Activated CD4-positive, alpha-beta T cell treated with anti-CD3 and anti-CD28 coated beads, Interleukin-2, amount 50 U/mL, for 24 hours (primary cell): Measurements from ENCODE around the gene MVK.

Experiments used
- DNase-seq, 2 donors: peaks; one replicate each; pipeline ENCODE4 v3.0.0-alpha.2; 2020; ENCODE audit warnings: low read depth in 1 of 2, low spot score in 1 of 2

MVK gene

GRCh38 chr12:109573029-109573913 is at the start of gene MVK, which contains the start of gene MMAB:
Gene MVK, plus strand, starts transcription at chr12:109573794. Its CDS starts 1,029 bp downstream, at chr12:109574823.
Gene MMAB, minus strand, starts transcription at chr12:109573504. Its CDS starts 24 bp downstream, at chr12:109573480.
- peak; percentile 92 to 98 for DNase-seq

GRCh38 chr12:109524466-109525278 is 48.9 kb upstream of the MVK start:
- no peak for DNase-seq

DNA sequence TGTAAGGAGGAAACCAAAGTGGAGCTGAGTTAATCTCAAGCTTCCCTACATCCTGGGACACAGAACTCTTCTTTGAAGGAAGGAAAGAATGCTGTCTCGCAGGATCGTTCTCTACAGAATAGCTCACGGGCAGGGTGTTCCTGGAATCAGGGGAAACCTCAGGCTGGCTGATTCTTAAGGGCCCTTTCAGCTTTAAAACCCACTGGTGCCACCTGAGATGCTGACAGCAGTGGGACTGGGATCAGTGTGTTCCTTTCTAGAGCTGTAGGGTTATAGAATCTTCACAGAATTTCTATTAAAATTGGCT is 48.4 kb upstream of the MVK start:
- DNase-seq: no peak

DNA sequence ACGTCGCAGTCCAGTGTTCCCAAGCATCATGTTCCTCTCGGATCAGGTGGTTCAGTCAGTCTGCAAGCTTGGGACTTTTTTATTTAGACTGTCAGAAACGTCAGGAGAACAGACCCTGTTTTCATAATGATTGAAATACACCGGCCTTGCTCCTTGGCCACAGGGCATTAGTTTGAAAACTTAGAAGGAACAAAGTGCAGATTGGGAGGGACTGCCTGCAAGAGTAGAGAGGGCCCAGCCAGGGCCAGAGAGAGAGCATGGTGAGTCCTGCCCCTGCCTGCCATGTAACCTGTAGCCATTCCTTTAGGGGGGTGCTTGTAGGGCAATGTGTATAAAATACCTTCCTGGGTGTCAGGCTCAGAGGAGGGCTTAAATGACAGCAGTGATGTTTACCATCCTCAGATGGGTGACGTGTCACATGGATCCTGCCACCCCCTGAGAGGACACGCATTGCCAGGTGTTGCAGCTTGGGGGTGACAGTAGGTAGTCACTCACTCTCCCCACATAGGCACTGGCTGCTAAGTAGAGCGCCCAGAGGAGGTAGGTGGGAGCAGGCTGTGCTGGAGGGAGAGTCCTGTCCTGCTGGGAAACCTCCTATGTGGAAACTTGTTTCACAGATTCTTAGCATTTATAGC is 46.0 kb upstream of the MVK start:
- DNase-seq: no peak

- DNase-seq: no peak
Observed at GRCh38 chr12:109529691-109530640, 43.6 kb upstream of the MVK start.

GRCh38 chr12:109531411-109531810 is 42.2 kb upstream of the MVK start:
- no peak for DNase-seq

DNA sequence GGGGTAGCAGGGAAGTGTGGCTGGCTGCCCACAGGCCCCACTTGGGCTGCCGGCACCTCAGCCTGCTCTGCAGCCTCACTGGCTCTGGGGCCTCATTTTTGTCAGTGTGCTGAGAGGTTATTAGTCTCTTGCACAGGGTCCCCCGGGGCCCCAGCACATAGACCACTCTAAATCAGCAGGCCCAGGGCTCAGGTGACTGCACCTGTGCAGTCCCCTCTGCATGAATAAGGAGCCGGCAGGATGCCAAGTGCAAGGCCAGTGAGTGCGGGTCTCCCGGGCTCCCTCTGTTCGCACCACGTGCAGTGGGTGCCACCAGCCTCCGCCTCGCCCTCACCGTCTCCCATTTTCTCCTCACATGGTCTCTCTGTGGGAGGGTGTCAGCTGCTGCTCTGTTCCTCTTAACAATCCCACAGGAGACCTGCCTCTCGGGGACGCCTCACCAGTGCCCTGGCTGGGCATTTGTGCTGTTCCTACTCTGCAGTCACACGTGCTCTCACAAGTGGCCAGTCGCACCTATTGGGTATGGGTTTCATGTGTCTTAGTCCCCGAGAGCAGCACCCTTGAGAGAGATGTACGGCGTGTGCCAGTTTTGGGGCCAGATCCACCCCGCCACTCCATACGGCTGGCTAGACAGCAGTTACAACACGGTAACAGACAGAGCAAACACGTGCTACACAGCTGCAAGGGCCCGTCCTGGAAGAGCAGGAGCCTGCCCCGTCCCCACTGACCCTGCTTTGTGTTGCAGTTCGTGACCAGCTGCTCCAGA is 40.7 kb upstream of the MVK start:
- DNase-seq: no peak

- DNase-seq: no peak
Observed at GRCh38 chr12:109533487-109533740, 40.2 kb upstream of the MVK start.

- no peak for DNase-seq
Observed at GRCh38 chr12:109534456-109534855, 39.1 kb upstream of the MVK start.

- no peak for DNase-seq
Observed at GRCh38 chr12:109535231-109535862, 38.2 kb upstream of the MVK start.

- no peak for DNase-seq
Observed at GRCh38 chr12:109535863-109536250, 37.7 kb upstream of the MVK start.

DNA sequence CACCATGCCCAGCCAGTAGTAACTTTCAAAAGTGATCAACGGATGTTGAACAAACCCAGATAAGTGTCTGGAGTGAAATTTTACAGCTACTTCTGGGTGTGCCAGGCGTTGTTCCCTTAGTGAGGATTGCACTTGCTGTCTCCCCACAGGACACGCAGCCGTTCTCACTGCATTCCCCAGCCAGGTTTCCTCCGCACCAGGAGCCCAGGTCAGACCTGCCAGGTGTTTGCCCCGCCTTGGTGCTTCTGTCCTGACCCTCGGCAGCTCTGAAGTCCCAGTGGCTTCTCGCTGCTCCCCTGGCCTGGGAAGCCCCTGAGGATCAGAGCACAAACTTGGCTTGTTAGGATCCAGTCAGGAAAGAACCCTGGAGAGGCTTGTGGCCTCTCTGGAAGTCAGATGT is 36.5 kb upstream of the MVK start:
- no peak for DNase-seq

GRCh38 chr12:109538191-109538863 is 35.3 kb upstream of the MVK start:
- no peak for DNase-seq

- DNase-seq: no peak
Observed at GRCh38 chr12:109539508-109539907, 34.1 kb upstream of the MVK start.

DNA sequence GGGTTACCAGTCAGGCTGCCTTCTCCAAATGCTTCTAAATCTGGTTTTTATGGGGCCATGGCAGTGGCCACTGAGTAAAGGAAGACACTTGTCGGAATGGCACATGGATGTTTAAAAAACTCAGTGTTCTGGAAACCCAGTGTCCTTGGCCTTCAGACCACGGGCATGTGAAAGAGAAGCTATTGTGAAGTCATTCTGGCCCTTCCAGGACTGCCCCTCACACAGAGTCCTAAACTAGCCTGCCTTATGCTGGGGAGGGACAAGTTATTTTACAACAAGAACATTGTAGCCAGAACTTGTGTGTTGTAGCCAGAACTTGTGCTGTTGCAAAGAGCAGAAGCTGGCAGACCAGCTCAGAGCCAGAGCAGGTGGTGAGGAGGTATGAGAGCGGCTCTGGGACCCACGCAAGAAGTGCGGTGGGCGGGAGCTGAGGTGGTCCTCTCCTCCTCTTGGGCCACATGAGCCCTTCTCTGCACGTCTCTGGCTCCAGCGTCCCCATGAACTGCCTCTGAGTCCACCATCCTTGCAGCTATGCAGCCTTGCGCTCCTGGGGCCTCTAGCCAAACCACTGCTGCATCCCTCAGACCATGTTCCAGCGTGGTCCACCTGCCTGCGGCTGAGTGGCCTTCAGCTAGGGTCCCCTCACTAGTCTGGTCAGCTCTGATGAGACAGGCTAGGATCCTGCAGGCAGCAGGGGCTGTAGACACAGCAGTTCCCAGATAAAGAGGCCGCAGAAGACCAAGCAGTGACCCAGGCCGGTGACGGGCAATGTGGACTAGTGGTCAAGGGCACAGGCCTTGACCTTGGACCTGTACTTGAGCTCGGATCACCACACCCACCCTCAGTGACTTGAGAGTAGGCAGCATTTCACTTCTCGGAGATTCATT is 32.8 kb upstream of the MVK start:
- no peak for DNase-seq

DNA sequence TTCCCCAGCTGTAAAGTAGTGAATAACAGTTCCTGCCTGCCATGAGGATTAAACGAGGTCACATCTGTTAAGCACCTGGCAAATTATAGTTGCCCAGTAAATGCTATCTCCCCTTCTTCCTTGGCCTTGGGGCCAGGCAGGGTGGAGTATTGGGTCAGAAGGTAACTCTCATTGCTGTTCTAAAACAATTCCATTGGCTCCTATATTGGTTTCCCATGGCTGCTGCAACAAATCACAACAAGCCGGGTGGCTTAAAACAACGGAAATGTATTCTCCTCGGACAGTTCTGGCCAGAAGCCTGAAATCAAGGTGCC is 32.2 kb upstream of the MVK start:
- DNase-seq: no peak

GRCh38 chr12:109542014-109542413 is 31.6 kb upstream of the MVK start:
- DNase-seq: no peak

- DNase-seq: no peak
Observed at GRCh38 chr12:109542876-109543275, 30.7 kb upstream of the MVK start.
